Measurements from ENCODE around the gene RFTN2.
"Not testable (repeated sequence)": the region's sequence is repeated elsewhere in the genome, so short reads cannot be mapped to it uniquely, and the experiment has no call there.

DNA sequence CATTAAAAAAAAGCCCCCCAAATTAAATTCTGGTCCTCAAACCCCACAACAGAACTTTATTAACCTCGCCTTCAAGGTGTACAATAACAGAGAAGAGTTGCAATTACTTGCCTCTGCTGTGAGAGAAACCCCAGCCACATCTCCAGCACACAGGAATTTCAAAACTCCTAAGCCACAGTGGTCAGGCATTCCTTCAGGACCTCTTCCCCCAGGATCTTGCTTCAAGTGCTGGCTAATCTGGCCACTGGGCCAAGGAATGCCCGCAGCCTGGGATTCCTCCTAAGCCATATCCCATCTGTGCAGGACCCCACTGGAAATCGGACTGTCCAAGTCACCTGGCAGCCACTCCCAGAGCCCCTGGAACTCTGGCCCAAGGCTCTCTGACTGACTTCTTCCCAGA, 95.2 kb downstream of the RFTN2 start:
- TF ChIP-seq, protein P1, sequence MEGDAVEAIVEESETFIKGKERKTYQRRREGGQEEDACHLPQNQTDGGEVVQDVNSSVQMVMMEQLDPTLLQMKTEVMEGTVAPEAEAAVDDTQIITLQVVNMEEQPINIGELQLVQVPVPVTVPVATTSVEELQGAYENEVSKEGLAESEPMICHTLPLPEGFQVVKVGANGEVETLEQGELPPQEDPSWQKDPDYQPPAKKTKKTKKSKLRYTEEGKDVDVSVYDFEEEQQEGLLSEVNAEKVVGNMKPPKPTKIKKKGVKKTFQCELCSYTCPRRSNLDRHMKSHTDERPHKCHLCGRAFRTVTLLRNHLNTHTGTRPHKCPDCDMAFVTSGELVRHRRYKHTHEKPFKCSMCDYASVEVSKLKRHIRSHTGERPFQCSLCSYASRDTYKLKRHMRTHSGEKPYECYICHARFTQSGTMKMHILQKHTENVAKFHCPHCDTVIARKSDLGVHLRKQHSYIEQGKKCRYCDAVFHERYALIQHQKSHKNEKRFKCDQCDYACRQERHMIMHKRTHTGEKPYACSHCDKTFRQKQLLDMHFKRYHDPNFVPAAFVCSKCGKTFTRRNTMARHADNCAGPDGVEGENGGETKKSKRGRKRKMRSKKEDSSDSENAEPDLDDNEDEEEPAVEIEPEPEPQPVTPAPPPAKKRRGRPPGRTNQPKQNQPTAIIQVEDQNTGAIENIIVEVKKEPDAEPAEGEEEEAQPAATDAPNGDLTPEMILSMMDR (IDR thresholded peaks at IDR 0.05 in 4 of 5, conservative IDR thresholded peaks at IDR 0.05 in 1 of 5): not testable (repeated sequence)
- not testable (repeated sequence) for TF ChIP-seq POLR2A (IDR thresholded peaks at IDR 0.05)
